HG03045 (cell line): Measurements from ENCODE around the gene AMOTL1.

Experiments
- ATAC-seq: cut with Tn5 transposase; IDR thresholded peaks from one replicate; pipeline ENCODE4 v1.9.1; 2021; ENCODE audit warnings: mild to moderate bottlenecking, moderate library complexity; ENCODE audit not compliant: unreplicated experiment

The AMOTL1 gene

GRCh38 chr11:94740083-94741021 is 27.8 kb upstream of the AMOTL1 start:
- no peak for ATAC-seq

GRCh38 chr11:94741022-94741679 is 27.0 kb upstream of the AMOTL1 start:
- ATAC-seq: no peak

GRCh38 chr11:94742665-94743064 is 25.5 kb upstream of the AMOTL1 start:
- no peak for ATAC-seq

- ATAC-seq: no peak
These were observed 21.4 kb upstream of the AMOTL1 start for GRCh38 chr11:94746721-94747120.

- ATAC-seq: no peak
These were observed 21.0 kb upstream of the AMOTL1 start for GRCh38 chr11:94747146-94747545.

GRCh38 chr11:94747601-94748041 is 20.5 kb upstream of the AMOTL1 start:
- ATAC-seq: no peak

GRCh38 chr11:94749369-94749768 is 18.8 kb upstream of the AMOTL1 start:
- no peak for ATAC-seq

GRCh38 chr11:94750319-94751217 is 17.6 kb upstream of the AMOTL1 start:
- ATAC-seq: no peak

GRCh38 chr11:94751218-94751609 is 16.9 kb upstream of the AMOTL1 start:
- no peak for ATAC-seq

- ATAC-seq: no peak
These were observed 16.4 kb upstream of the AMOTL1 start for GRCh38 chr11:94751786-94752185.

- no peak for ATAC-seq
These were observed 14.5 kb upstream of the AMOTL1 start for GRCh38 chr11:94753630-94754029.

GRCh38 chr11:94754335-94754734 is 13.8 kb upstream of the AMOTL1 start:
- ATAC-seq: no peak

- ATAC-seq: no peak
These were observed 13.3 kb upstream of the AMOTL1 start for GRCh38 chr11:94754819-94755218.

- no peak for ATAC-seq
These were observed 12.7 kb upstream of the AMOTL1 start for GRCh38 chr11:94755494-94755893.

GRCh38 chr11:94757037-94757735 is 11.0 kb upstream of the AMOTL1 start:
- no peak for ATAC-seq

- no peak for ATAC-seq
These were observed 9.5 kb upstream of the AMOTL1 start for GRCh38 chr11:94758666-94759065.

- no peak for ATAC-seq
These were observed 8.6 kb upstream of the AMOTL1 start for GRCh38 chr11:94759522-94759921.

- ATAC-seq: no peak
These were observed 7.9 kb upstream of the AMOTL1 start for GRCh38 chr11:94760296-94760695.

- ATAC-seq: no peak
These were observed 5.9 kb upstream of the AMOTL1 start for GRCh38 chr11:94762208-94762607.

- no peak for ATAC-seq
These were observed 5.2 kb upstream of the AMOTL1 start for GRCh38 chr11:94762995-94763394.
